HepG2 (cell line): Measurements from ENCODE around the gene NOSIP. TPM values are rescaled to one million over a fixed set of nuclear protein-coding genes. Genes with fewer than 3 reads are reported as not detected.

Experiments
- GABPA ChIP-seq, 2 experiments: IDR thresholded peaks; 2 replicates each; pipeline ENCODE4 v1.6.1; 2011 to 2016; ENCODE audit warnings: low read depth in 2 of 2, low read length in 1 of 2, missing biosample characterization in 1 of 2, missing genetic modification characterization in 1 of 2
- GTF2F1 ChIP-seq: fragments of 150-350 bp; IDR thresholded peaks from 2 replicates; pipeline ENCODE4 v1.6.1; 2014; ENCODE audit warnings: low read length
- HNRNPUL1 ChIP-seq: fragments of 200-400 bp; formaldehyde crosslinking; IDR thresholded peaks from 2 replicates; pipeline ENCODE4 v1.6.1; 2017; ENCODE audit warnings: low read depth, mild to moderate bottlenecking, low read length, moderate library complexity
- RBM39 ChIP-seq: fragments of 200-400 bp; formaldehyde crosslinking; IDR thresholded peaks from one replicate; pipeline ENCODE4 v1.6.1; 2018; ENCODE audit warnings: antibody characterized with exemption, mild to moderate bottlenecking, low read depth, low read length; ENCODE audit not compliant: poor library complexity, severe bottlenecking
- STAT5B ChIP-seq: sonication (generic); formaldehyde crosslinking; IDR thresholded peaks from 2 replicates; pipeline ENCODE4 v1.4.0; 2020; ENCODE audit warnings: missing genetic modification reagents
- U2AF1 ChIP-seq: fragments of 200-400 bp; formaldehyde crosslinking; optimal IDR thresholded peaks from 2 replicates; pipeline ENCODE3; 2017; ENCODE audit warnings: mild to moderate bottlenecking, low read depth, low read length
- ZNF180 ChIP-seq: sonication (generic); formaldehyde crosslinking; IDR thresholded peaks from 2 replicates; pipeline ENCODE4 v1.4.0; 2020; ENCODE audit warnings: low read depth, missing genetic modification reagents, borderline replicate concordance
- ZNF605 ChIP-seq: sonication (generic); formaldehyde crosslinking; IDR thresholded peaks from 2 replicates; pipeline ENCODE4 v1.8.0; 2022; ENCODE audit warnings: mild to moderate bottlenecking, missing genetic modification reagents
- ZSCAN22 ChIP-seq: sonication (generic); formaldehyde crosslinking; IDR thresholded peaks from 2 replicates; pipeline ENCODE4 v1.4.0; 2020; ENCODE audit warnings: mild to moderate bottlenecking, missing genetic modification reagents
- polyA plus RNA-seq, 8 experiments: library from polyadenylated mRNA; depleted of rRNA in 3 of 8; stranded (reverse) in 7 of 8; unstranded in 1 of 8; fragments of >200 nt; fragmentation: Illumina TruSeq in 4 of 8; extraction: Trizol in 4 of 8; gene quantifications; 2 replicates each; pipeline versions ENCODE4 v1.2.1 to v1.2.3, GENCODE V29; 2011 to 2016; ENCODE audit warnings: low read depth in 4 of 8, missing spikeins in 1 of 8, mixed read lengths in 1 of 8; ENCODE audit not compliant: insufficient read depth in 1 of 8
- total RNA-seq, 5 experiments: library from RNA; depleted of rRNA; stranded (reverse); fragments of >200 nt; fragmentation: Illumina TruSeq; extraction: Trizol; gene quantifications; 2 replicates each; pipeline ENCODE4 v1.2.3, GENCODE V29; 2016; ENCODE audit warnings: low read depth in 1 of 5
- TF ChIP-seq, protein P1 (sequence below): sonication (generic); formaldehyde crosslinking; IDR thresholded peaks from 2 replicates; pipeline ENCODE4 v1.4.0; 2020; ENCODE audit warnings: missing genetic modification reagents, borderline replicate concordance
- TF ChIP-seq, protein P2 (sequence below): sonication (generic); formaldehyde crosslinking; IDR thresholded peaks from 2 replicates; pipeline ENCODE4 v1.4.0; 2020; ENCODE audit warnings: mild to moderate bottlenecking, missing genetic modification reagents
- TF ChIP-seq, protein P3 (sequence below): sonication (generic); formaldehyde crosslinking; IDR thresholded peaks from 2 replicates; pipeline ENCODE4 v1.4.0; 2020; ENCODE audit warnings: missing genetic modification reagents
- TF ChIP-seq, protein P4 (sequence below): sonication (generic); formaldehyde crosslinking; IDR thresholded peaks from 2 replicates; pipeline ENCODE4 v1.4.0; 2020; ENCODE audit warnings: mild to moderate bottlenecking, missing genetic modification reagents
- TF ChIP-seq, protein P5 (sequence below): IDR thresholded peaks from 2 replicates; pipeline ENCODE4 v1.6.1; 2016; ENCODE audit warnings: low read depth

The NOSIP gene
- total and polyA plus RNA-seq, 2 of the 13 experiments (the other 11 are each of a cell fraction or from before 2014, with no cell fraction given): 54.3 to 78.0 TPM

DNA sequence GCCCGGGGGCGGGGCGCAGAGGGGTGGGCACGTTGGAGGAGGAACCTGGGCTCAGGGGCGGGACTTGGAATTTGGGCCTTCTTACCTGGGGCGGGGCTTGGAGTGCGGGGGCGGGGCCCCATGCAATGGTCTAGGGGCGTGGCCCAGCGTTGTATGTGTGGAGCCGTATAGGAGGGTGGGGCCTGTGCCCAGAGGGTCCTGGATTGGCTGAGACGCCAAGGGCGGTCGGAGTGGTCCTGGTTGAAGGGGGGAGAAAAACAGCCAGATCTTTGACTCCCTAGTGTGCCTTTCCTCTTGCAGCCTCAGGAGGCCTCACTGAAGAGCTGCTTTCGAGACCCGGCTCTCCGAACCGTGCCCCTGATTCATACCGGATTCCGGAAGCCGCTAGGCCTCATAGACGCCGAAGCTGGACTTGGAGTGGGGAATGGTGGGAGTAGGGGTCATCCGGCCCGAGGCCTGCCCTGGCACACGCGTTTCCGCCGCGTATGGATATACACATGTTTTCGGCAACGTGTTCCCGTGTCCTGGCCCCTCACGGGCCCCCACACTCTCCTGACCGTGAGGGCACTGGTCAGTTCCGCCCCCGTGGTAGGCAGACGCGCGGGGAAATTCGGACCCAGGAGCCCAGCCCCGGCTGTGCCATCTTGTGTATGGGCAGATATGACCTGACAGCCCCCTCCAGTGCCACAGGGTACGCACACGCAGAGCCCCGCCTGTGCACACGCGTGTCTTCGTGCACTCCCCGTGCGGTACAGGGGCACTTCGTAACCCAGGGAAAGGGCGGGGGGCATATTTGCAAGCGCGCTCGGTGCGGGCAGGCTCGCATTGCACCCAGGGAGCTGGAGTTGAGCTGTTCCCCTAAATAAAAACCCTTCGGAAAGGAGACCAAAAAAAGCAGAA lies 10.0 kb upstream of the NOSIP start (continued):
- TF ChIP-seq, protein P1, sequence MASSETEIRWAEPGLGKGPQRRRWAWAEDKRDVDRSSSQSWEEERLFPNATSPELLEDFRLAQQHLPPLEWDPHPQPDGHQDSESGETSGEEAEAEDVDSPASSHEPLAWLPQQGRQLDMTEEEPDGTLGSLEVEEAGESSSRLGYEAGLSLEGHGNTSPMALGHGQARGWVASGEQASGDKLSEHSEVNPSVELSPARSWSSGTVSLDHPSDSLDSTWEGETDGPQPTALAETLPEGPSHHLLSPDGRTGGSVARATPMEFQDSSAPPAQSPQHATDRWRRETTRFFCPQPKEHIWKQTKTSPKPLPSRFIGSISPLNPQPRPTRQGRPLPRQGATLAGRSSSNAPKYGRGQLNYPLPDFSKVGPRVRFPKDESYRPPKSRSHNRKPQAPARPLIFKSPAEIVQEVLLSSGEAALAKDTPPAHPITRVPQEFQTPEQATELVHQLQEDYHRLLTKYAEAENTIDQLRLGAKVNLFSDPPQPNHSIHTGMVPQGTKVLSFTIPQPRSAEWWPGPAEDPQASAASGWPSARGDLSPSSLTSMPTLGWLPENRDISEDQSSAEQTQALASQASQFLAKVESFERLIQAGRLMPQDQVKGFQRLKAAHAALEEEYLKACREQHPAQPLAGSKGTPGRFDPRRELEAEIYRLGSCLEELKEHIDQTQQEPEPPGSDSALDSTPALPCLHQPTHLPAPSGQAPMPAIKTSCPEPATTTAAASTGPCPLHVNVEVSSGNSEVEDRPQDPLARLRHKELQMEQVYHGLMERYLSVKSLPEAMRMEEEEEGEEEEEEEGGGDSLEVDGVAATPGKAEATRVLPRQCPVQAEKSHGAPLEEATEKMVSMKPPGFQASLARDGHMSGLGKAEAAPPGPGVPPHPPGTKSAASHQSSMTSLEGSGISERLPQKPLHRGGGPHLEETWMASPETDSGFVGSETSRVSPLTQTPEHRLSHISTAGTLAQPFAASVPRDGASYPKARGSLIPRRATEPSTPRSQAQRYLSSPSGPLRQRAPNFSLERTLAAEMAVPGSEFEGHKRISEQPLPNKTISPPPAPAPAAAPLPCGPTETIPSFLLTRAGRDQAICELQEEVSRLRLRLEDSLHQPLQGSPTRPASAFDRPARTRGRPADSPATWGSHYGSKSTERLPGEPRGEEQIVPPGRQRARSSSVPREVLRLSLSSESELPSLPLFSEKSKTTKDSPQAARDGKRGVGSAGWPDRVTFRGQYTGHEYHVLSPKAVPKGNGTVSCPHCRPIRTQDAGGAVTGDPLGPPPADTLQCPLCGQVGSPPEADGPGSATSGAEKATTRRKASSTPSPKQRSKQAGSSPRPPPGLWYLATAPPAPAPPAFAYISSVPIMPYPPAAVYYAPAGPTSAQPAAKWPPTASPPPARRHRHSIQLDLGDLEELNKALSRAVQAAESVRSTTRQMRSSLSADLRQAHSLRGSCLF (CRISPR knock-in tag): no peak
- no peak for TF ChIP-seq ZNF180 (CRISPR knock-in tag)
- peak; percentile 68 for TF ChIP-seq RBM39
- no peak for TF ChIP-seq GTF2F1
- TF ChIP-seq, protein P2, sequence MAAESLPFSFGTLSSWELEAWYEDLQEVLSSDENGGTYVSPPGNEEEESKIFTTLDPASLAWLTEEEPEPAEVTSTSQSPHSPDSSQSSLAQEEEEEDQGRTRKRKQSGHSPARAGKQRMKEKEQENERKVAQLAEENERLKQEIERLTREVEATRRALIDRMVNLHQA (CRISPR knock-in tag): no peak
- no peak for TF ChIP-seq HNRNPUL1
- no peak for TF ChIP-seq ZSCAN22 (CRISPR knock-in tag)
- TF ChIP-seq, protein P3, sequence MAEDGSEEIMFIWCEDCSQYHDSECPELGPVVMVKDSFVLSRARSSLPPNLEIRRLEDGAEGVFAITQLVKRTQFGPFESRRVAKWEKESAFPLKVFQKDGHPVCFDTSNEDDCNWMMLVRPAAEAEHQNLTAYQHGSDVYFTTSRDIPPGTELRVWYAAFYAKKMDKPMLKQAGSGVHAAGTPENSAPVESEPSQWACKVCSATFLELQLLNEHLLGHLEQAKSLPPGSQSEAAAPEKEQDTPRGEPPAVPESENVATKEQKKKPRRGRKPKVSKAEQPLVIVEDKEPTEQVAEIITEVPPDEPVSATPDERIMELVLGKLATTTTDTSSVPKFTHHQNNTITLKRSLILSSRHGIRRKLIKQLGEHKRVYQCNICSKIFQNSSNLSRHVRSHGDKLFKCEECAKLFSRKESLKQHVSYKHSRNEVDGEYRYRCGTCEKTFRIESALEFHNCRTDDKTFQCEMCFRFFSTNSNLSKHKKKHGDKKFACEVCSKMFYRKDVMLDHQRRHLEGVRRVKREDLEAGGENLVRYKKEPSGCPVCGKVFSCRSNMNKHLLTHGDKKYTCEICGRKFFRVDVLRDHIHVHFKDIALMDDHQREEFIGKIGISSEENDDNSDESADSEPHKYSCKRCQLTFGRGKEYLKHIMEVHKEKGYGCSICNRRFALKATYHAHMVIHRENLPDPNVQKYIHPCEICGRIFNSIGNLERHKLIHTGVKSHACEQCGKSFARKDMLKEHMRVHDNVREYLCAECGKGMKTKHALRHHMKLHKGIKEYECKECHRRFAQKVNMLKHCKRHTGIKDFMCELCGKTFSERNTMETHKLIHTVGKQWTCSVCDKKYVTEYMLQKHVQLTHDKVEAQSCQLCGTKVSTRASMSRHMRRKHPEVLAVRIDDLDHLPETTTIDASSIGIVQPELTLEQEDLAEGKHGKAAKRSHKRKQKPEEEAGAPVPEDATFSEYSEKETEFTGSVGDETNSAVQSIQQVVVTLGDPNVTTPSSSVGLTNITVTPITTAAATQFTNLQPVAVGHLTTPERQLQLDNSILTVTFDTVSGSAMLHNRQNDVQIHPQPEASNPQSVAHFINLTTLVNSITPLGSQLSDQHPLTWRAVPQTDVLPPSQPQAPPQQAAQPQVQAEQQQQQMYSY: no peak; the same call in 1 of the 2 replicates
- TF ChIP-seq GABPA (IDR thresholded peaks at IDR 0.05; ENCODE audit: low read depth, low read length): no peak
- TF ChIP-seq GABPA (CRISPR knock-in tag; IDR thresholded peaks at IDR 0.05; ENCODE audit: low read depth): peak; percentile 64; the same call in 1 of the 2 replicates
- no peak for TF ChIP-seq U2AF1
- TF ChIP-seq ZNF605: 0 out of 2 replicates have a peak, but pooled peaks have one; percentile 18
- TF ChIP-seq, protein P4, sequence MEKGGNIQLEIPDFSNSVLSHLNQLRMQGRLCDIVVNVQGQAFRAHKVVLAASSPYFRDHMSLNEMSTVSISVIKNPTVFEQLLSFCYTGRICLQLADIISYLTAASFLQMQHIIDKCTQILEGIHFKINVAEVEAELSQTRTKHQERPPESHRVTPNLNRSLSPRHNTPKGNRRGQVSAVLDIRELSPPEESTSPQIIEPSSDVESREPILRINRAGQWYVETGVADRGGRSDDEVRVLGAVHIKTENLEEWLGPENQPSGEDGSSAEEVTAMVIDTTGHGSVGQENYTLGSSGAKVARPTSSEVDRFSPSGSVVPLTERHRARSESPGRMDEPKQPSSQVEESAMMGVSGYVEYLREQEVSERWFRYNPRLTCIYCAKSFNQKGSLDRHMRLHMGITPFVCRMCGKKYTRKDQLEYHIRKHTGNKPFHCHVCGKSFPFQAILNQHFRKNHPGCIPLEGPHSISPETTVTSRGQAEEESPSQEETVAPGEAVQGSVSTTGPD (CRISPR knock-in tag): no peak
- peak; percentile 76; the same call in 1 of the 2 replicates for TF ChIP-seq STAT5B (CRISPR knock-in tag)
- TF ChIP-seq, protein P5, sequence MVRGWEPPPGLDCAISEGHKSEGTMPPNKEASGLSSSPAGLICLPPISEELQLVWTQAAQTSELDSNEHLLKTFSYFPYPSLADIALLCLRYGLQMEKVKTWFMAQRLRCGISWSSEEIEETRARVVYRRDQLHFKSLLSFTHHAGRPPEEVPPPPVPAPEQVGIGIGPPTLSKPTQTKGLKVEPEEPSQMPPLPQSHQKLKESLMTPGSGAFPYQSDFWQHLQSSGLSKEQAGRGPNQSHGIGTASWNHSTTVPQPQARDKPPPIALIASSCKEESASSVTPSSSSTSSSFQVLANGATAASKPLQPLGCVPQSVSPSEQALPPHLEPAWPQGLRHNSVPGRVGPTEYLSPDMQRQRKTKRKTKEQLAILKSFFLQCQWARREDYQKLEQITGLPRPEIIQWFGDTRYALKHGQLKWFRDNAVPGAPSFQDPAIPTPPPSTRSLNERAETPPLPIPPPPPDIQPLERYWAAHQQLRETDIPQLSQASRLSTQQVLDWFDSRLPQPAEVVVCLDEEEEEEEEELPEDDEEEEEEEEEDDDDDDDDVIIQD (CRISPR knock-in tag): no peak
